AG09319 (cell line): ENCODE results near the gene CLN6.

Experiments used
- DNase-seq: peaks from one replicate; pipeline ENCODE4 v3.0.0-alpha.2; 2010; ENCODE audit warnings: low read depth; ENCODE audit errors: extremely low read depth
- TF ChIP-seq, protein P1 (sequence below): IDR thresholded peaks from 2 replicates; pipeline ENCODE4 v1.5.1; 2011; ENCODE audit warnings: low read depth, mild to moderate bottlenecking, inconsistent platforms, low read length, moderate library complexity

CLN6 gene

DNA sequence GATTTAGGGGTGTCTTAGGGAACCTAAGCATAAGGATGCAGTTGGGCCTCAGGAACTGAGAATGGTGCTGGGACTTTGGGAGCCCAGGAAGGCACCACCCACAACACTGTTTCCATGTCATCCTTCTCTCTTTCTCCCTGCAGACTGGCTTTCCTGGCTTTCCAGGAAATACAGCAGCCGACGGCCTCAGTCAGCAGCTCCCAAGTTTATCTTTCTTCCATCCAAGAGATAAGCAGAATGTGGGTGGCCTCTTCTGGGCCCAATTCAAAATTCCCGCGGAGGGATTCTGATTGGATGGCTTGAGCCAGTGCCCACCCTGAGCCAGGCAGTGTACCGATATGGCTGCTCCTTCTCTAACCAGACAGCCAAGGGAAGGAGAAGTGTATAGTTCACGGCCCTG, 4.5 kb upstream of the CLN6 start:
- TF ChIP-seq, protein P1, sequence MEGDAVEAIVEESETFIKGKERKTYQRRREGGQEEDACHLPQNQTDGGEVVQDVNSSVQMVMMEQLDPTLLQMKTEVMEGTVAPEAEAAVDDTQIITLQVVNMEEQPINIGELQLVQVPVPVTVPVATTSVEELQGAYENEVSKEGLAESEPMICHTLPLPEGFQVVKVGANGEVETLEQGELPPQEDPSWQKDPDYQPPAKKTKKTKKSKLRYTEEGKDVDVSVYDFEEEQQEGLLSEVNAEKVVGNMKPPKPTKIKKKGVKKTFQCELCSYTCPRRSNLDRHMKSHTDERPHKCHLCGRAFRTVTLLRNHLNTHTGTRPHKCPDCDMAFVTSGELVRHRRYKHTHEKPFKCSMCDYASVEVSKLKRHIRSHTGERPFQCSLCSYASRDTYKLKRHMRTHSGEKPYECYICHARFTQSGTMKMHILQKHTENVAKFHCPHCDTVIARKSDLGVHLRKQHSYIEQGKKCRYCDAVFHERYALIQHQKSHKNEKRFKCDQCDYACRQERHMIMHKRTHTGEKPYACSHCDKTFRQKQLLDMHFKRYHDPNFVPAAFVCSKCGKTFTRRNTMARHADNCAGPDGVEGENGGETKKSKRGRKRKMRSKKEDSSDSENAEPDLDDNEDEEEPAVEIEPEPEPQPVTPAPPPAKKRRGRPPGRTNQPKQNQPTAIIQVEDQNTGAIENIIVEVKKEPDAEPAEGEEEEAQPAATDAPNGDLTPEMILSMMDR, result no peak
- no peak for DNase-seq

DNA sequence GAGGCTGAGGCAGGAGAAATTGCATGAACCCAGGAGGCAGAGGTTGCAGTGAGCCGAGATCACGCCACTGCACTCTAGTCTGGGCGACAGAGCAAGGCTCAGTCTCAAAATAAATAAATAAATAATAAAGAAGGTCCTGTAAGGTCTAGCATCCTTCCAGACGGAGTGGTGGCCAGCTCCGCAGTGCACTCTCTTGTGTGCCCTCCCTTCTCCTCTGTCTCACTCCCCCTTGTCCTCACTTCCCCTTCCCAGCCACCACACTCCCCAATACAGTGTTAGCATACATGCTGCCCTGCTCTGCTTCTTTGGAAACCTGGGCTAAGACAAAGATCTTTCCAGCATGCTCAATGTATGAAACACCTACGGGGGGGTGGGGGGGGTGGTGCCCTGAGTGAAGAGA, 3.4 kb upstream of the CLN6 start:
- no peak for DNase-seq
- TF ChIP-seq, protein P1, result no peak

DNA sequence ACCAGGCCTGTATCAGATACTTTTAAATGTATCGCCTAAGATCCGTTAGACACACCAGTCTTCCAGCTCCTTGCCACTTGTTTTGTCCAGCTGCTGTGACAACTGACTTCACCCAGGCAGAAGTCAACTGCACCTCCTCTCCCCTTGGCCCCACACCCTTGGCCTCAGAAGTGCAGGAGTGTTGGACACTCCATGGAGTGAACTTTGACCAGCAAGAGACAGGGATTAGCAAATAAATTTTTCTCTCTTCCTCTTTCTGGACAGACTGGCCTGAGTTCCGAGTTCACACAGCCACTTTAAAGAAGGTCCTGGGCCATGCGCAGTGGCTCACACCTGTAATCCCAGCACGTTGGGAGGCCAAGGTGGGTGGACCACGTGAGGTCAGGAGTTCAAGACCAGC, 2.9 kb upstream of the CLN6 start:
- DNase-seq, result no peak
- TF ChIP-seq, protein P1, result no peak

DNA sequence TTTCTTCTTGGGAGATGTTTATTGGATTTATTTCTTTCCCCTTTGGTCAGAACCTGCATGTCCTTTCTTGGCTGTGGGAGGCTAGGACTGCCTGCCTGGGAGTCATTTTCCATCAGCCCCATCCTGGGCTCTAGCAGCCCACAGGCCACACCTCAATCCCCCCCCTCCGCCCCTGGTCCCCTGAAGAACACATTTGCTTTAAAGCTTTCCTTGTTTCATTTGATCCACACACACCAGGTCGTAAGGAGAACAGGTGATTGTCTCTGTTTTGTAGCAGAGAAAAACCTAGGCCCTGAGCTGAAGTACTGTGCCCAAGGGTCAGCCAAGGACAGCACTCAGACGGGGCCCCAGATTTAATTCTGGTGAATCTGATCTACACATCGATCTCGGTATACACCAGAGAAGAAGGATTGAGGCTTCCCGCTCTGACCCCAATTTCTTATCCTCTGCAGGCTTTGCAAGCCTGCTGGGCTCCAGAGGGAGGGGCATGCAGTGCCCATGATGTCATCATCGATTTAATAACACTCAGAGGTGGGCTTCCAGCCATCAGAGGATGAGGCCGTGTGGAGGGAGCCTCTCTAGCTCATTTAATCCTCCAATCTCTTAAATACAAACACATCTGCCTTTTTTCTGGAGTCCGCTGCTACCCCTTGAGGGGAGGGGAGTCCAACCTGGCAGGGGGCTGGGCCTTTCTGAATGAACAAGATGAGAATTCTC, 1.7 kb upstream of the CLN6 start:
- TF ChIP-seq, protein P1, result no peak
- DNase-seq, result no peak

DNA sequence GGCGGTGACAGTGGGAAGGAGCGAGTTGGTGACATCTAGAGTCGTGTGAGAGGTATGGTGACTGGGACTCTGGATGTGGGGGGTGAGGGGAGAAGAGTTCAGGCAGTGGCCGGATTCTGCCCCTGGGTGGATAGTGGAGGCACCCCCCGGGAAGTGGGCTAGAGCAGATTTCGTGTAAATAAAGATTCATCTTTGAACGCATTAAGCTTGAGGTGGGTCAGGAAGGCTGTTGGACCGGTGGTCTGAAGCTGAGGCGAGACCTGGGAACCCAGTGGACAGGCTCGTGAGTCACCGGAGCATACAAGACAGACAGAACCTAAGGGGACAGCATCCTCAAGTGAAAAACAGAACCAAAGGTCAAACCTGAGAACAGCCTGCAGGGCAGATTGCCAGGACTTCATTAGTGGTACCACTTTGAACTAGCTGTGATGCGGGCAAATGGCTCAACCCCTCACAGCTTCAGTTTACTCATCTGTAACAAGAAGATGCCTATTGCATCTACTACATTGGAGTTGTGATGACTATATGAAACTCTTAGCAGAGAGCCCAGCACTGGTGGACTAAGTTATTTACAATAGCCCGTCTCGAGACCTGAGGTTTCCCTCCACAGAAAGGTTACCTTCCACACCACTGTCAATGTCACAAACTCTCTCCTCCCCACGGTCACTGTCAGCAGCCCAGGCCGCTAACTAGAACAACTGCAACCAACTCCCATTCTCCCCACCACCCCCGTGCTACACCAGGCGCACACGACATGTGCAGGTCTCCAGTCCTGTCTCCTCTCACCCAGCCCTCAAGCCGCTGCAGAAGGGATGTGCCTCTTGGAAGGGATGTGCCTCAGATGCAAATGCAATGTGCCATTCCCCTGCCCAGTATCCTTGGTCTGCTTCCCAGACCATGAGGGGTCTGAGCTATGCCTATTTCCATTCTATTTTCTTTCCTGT, 901 bp upstream of the CLN6 start:
- DNase-seq, result no peak
- TF ChIP-seq, protein P1, result no peak

DNA sequence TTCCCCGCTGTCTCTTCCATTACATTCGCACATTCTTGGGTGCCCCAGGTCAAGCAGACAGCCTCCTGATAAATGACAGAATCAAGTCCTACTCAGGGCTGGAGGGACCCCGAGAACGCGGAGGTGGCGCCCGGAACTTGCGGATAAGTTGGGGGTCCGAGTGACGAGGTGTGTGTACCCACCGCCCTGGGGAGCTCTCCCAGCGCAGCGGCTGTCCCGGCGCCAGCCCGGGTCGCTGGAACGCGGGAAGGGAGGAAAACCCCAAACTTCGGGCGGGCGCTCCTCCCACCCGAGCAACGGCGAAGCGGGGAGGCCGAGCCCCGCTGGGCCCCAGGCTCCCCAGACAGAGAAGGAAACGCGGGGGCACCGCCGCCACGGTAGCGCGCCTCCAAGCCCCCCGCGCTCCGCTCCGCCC, 550 bp downstream of the CLN6 start:
- TF ChIP-seq, protein P1, result no peak
- DNase-seq, result no peak
